ENCODE measurements around the gene ITGB2. TPM values are rescaled to one million over a fixed set of nuclear protein-coding genes. Genes with fewer than 3 reads are reported as not detected.
A peak's percentile ranks its signal among the peaks of the same experiment; 100 is the strongest.

Gene ITGB2
- total RNA-seq, 1 experiment from 2014 or later, result 1.5 TPM

DNA sequence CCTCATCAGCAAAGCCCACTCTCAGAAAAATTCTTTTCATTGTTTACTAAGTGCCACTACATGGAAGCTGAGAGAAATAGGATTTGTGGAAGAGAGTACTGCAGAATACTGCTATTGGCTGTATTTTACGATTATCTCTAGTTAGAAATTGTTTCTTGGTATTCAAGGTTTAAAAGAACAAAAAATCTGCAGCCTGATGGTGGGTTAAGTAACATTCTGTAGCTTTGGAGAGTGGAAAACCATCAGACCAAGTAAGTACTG, 74.5 kb downstream of the ITGB2 start:
- ChIA-PET RAD21 (ENCODE audit: low non-redundant PET in 1 of 2, low total read pairs in 2 of 2, uncharacterized antibody in 2 of 2, unreplicated experiment in 2 of 2) (no interaction called here), CTCF (no interaction called here), POLR2A (no interaction called here)
- H3K79me2 ChIP-seq (ENCODE audit: insufficient read depth, low read length), result no peaks in the 10 kb centered on the region
- H2AFZ ChIP-seq (ENCODE audit: low read depth, low read length, poor library complexity, severe bottlenecking), result no peak overlapping the region
- DNase-seq (ENCODE audit: low read depth, low spot score) (no peak), ATAC-seq (no peak)
- peak overlapping the region; percentile 15; the same call in 1 of the 2 replicates for H3K27ac ChIP-seq (ENCODE audit: low read depth, low read length)
- H4K20me1 ChIP-seq (ENCODE audit: insufficient read depth), result no peaks in the 10 kb centered on the region
- no peaks in the 10 kb centered on the region for H3K27me3 ChIP-seq (ENCODE audit: insufficient read depth, low read length)
- intact Hi-C loops (cut with micrococcal nuclease), result no loop called here
- BruUV-seq (replicated peaks), result no TSS peak
- H3K36me3 ChIP-seq (ENCODE audit: control insufficient read depth in 1 of 2, insufficient read depth in 2 of 2, low read length in 2 of 2), result peaks cover 2 to 13% of the 10 kb centered on the region in 2 experiments; a peak in 2 of 4 replicates
- H3K4me3 ChIP-seq (replicated peaks in 1 of 2; ENCODE audit: low read depth in 1 of 2, low read length in 2 of 2), result peak overlapping the region; percentile 30 to 48; a peak in 3 of 4 replicates
- TF ChIP-seq EZH2 (IDR thresholded peaks at IDR 0.05) (no peak), CEBPB (IDR thresholded peaks at IDR 0.05; ENCODE audit: low read depth) (no peak), SP1 (IDR thresholded peaks at IDR 0.05; ENCODE audit: low read depth) (no peak), CBX3 (IDR thresholded peaks at IDR 0.05; ENCODE audit: low read depth) (no peak), SRF (IDR thresholded peaks at IDR 0.05; ENCODE audit: low read depth) (no peak)
- peak overlapping the region; percentile 77 for H3K4me2 ChIP-seq (ENCODE audit: low read length)
- peaks cover 10 to 17% of the 10 kb centered on the region in 2 experiments; a peak in 3 of 4 replicates for H3K4me1 ChIP-seq (ENCODE audit: control insufficient read depth in 1 of 2, insufficient read depth in 2 of 2, low read length in 2 of 2)
- H3K9me3 ChIP-seq (ENCODE audit: control insufficient read depth in 1 of 2, insufficient read depth in 1 of 2, low read depth in 1 of 2, low read length in 2 of 2), result no peaks in the 10 kb centered on the region
- H3K9ac ChIP-seq (ENCODE audit: low read length), result peak overlapping the region; percentile 31; the same call in 1 of the 2 replicates
- H3K9me2 ChIP-seq (ENCODE audit: insufficient read depth), result no peaks in the 10 kb centered on the region

DNA sequence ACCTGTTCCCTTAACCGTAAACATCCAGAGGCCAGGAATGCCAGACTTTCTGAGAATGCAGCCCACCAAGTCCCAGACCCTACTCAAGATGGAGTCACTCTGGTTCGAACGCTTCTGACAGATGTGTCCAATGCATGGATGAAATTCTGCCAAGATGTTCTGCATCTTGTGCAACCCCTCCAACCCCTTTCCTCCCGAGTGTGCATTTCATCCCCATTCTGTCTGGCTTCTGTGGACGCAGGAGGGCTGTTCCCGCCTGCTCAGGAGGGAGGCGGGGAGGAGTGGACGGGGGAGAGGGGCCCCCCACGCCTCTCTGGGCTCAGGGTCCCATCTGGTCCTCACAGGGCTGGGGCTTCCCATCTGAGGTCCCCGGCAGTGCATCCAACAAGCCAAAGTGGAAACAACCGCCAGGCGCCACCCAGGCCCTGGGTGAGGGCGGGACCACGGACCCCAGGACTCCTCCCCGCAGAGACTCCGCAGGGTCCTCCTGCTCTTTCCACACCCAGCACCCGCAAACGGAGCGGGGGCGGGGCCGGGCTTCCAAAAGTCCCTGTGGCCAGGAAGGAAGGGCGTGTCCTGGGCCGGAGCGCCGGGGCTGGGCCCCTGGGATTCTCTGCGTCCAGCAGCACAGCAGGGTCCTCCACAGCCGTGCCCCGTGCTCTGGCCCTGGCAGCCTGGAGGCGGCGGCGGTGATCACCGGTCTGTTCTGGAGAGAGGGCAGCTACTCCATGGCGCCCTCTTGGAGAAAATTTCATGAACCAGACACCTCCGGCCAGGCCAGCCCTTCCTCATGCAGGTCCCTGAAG, 75.1 kb downstream of the ITGB2 start:
- Histone ChIP-seq H2AFZ (ENCODE audit: low read depth, low read length, poor library complexity, severe bottlenecking) (no peak overlapping the region), H3K4me1 (ENCODE audit: control insufficient read depth in 1 of 2, insufficient read depth in 2 of 2, low read length in 2 of 2) (peaks cover 10 to 17% of the 10 kb centered on the region in 2 experiments; a peak in 3 of 4 replicates), H3K27me3 (ENCODE audit: insufficient read depth, low read length) (no peaks in the 10 kb centered on the region), H3K9me3 (ENCODE audit: control insufficient read depth in 1 of 2, insufficient read depth in 1 of 2, low read depth in 1 of 2, low read length in 2 of 2) (no peaks in the 10 kb centered on the region), H3K79me2 (ENCODE audit: insufficient read depth, low read length) (no peaks in the 10 kb centered on the region), H3K27ac (ENCODE audit: low read depth, low read length) (peak overlapping the region; percentile 15; the same call in 1 of the 2 replicates), H3K4me2 (ENCODE audit: low read length) (peak overlapping the region; percentile 77), H3K9me2 (ENCODE audit: insufficient read depth) (no peaks in the 10 kb centered on the region), H3K9ac (ENCODE audit: low read length) (peak overlapping the region; percentile 31; the same call in 1 of the 2 replicates), H4K20me1 (ENCODE audit: insufficient read depth) (no peaks in the 10 kb centered on the region), H3K4me3 (replicated peaks in 1 of 2; ENCODE audit: low read depth in 1 of 2, low read length in 2 of 2) (peak overlapping the region; percentile 30 to 48), H3K36me3 (ENCODE audit: control insufficient read depth in 1 of 2, insufficient read depth in 2 of 2, low read length in 2 of 2) (peaks cover 0 to 9% of the 10 kb centered on the region in 2 experiments; a peak in 2 of 4 replicates)
- ChIA-PET RAD21 (ENCODE audit: low non-redundant PET in 1 of 2, low total read pairs in 2 of 2, uncharacterized antibody in 2 of 2, unreplicated experiment in 2 of 2) (no interaction called here), POLR2A (no interaction called here), CTCF (no interaction called here)
- DNase-seq (ENCODE audit: low read depth, low spot score), result no peak
- peak; percentile 95 for ATAC-seq
- no TSS peak for BruUV-seq (replicated peaks)
- intact Hi-C loops (cut with micrococcal nuclease), result no loop called here
- TF ChIP-seq EZH2 (IDR thresholded peaks at IDR 0.05) (no peak), SRF (IDR thresholded peaks at IDR 0.05; ENCODE audit: low read depth) (no peak), EZH2phosphoT487 (IDR thresholded peaks at IDR 0.05; ENCODE audit: borderline replicate concordance) (no peak), EGR1 (IDR thresholded peaks at IDR 0.05; ENCODE audit: low read depth) (peak; percentile 36; the same call in 1 of the 2 replicates), RAD21 (IDR thresholded peaks at IDR 0.05; ENCODE audit: low read depth) (peak; percentile 52), FOSL1 (IDR thresholded peaks at IDR 0.05; ENCODE audit: low read depth) (no peak), ELF1 (IDR thresholded peaks at IDR 0.05; ENCODE audit: borderline replicate concordance, low read depth) (no peak), JUND (IDR thresholded peaks at IDR 0.05) (no peak)
- TF ChIP-seq, protein P1, sequence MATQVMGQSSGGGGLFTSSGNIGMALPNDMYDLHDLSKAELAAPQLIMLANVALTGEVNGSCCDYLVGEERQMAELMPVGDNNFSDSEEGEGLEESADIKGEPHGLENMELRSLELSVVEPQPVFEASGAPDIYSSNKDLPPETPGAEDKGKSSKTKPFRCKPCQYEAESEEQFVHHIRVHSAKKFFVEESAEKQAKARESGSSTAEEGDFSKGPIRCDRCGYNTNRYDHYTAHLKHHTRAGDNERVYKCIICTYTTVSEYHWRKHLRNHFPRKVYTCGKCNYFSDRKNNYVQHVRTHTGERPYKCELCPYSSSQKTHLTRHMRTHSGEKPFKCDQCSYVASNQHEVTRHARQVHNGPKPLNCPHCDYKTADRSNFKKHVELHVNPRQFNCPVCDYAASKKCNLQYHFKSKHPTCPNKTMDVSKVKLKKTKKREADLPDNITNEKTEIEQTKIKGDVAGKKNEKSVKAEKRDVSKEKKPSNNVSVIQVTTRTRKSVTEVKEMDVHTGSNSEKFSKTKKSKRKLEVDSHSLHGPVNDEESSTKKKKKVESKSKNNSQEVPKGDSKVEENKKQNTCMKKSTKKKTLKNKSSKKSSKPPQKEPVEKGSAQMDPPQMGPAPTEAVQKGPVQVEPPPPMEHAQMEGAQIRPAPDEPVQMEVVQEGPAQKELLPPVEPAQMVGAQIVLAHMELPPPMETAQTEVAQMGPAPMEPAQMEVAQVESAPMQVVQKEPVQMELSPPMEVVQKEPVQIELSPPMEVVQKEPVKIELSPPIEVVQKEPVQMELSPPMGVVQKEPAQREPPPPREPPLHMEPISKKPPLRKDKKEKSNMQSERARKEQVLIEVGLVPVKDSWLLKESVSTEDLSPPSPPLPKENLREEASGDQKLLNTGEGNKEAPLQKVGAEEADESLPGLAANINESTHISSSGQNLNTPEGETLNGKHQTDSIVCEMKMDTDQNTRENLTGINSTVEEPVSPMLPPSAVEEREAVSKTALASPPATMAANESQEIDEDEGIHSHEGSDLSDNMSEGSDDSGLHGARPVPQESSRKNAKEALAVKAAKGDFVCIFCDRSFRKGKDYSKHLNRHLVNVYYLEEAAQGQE (IDR thresholded peaks at IDR 0.05; ENCODE audit: low read depth), result no peak
- TF ChIP-seq, protein P2, sequence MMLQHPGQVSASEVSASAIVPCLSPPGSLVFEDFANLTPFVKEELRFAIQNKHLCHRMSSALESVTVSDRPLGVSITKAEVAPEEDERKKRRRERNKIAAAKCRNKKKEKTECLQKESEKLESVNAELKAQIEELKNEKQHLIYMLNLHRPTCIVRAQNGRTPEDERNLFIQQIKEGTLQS (IDR thresholded peaks at IDR 0.05), result no peak
- TF ChIP-seq, protein P3, sequence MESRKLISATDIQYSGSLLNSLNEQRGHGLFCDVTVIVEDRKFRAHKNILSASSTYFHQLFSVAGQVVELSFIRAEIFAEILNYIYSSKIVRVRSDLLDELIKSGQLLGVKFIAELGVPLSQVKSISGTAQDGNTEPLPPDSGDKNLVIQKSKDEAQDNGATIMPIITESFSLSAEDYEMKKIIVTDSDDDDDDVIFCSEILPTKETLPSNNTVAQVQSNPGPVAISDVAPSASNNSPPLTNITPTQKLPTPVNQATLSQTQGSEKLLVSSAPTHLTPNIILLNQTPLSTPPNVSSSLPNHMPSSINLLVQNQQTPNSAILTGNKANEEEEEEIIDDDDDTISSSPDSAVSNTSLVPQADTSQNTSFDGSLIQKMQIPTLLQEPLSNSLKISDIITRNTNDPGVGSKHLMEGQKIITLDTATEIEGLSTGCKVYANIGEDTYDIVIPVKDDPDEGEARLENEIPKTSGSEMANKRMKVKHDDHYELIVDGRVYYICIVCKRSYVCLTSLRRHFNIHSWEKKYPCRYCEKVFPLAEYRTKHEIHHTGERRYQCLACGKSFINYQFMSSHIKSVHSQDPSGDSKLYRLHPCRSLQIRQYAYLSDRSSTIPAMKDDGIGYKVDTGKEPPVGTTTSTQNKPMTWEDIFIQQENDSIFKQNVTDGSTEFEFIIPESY (IDR thresholded peaks at IDR 0.05; ENCODE audit: extremely low read depth, insufficient replicate concordance, low read length), result no peak
